H1 (cell line): ENCODE results near the gene PRKAR2B. TPM values are rescaled to one million over a fixed set of nuclear protein-coding genes. Genes with fewer than 3 reads are reported as not detected.

ENCODE experiments used
- CTCF ChIA-PET: fragments of 300-600 bp; sonication (Branson Sonifier 250); formaldehyde crosslinking; loops from one replicate; lab custom pipeline; 2021; ENCODE audit not compliant: partially characterized antibody; lab: Charles Lee
- POLR2A ChIA-PET: fragments of 300-600 bp; sonication (Branson Sonifier 250); formaldehyde crosslinking; loops from one replicate; lab custom pipeline; 2021; ENCODE audit warnings: inconsistent platforms; ENCODE audit not compliant: partially characterized antibody; lab: Charles Lee
- DNase-seq, 2 experiments: peaks; one replicate each; pipeline versions ENCODE4 v3.0.0 to v3.0.0-alpha.2; 2010 to 2022; ENCODE audit warnings: low spot score in 2 of 2, low read depth in 1 of 2, mixed read lengths in 1 of 2
- FAIRE-seq: peaks from 2 replicates; lab custom pipeline; 2011; peaks lifted over from hg19 to GRCh38; lab: Jason Lieb, UNC
- H2AFZ ChIP-seq: 2 replicates; pipeline ENCODE4 v1.8.1; 2012; ENCODE audit warnings: low read length, inconsistent platforms
- H2AK5ac ChIP-seq: 2 replicates; pipeline ENCODE4 v1.6.1; 2013; ENCODE audit warnings: low read depth, low read length
- H2BK120ac ChIP-seq: replicated peaks from 2 replicates; pipeline ENCODE3; 2013; ENCODE audit warnings: low read depth, low read length, inconsistent platforms
- H2BK12ac ChIP-seq: 2 replicates; pipeline ENCODE4 v1.6.1; 2013; ENCODE audit warnings: low read depth, low read length
- H2BK15ac ChIP-seq: 2 replicates; pipeline ENCODE4 v1.6.1; 2013; ENCODE audit warnings: low read length
- H2BK20ac ChIP-seq: 2 replicates; pipeline ENCODE4 v1.6.1; 2013; ENCODE audit warnings: low read length
- H2BK5ac ChIP-seq: 2 replicates; pipeline ENCODE4 v1.6.1; 2013; ENCODE audit warnings: low read depth, low read length
- H3K14ac ChIP-seq: 2 replicates; pipeline ENCODE4 v1.6.1; 2013; ENCODE audit warnings: inconsistent platforms; ENCODE audit not compliant: insufficient read length
- H3K18ac ChIP-seq: 2 replicates; pipeline ENCODE4 v1.6.1; 2013; ENCODE audit warnings: low read length; ENCODE audit errors: extremely low read depth
- H3K23ac ChIP-seq: 2 replicates; pipeline ENCODE4 v1.6.1; 2013; ENCODE audit warnings: inconsistent platforms; ENCODE audit not compliant: insufficient read length
- H3K23me2 ChIP-seq: 2 replicates; pipeline ENCODE4 v1.6.1; 2013; ENCODE audit warnings: low read depth, low read length
- H3K27ac ChIP-seq: 2 replicates; pipeline ENCODE4 v1.6.1; 2011; ENCODE audit warnings: low read depth, low read length, inconsistent platforms
- H3K27me3 ChIP-seq, 4 experiments: replicated peaks in 1 of 4; 1 replicate in 1 of 4; 2 replicates in 3 of 4; pipeline versions ENCODE4 v1.6.1 to v1.8.1; 2011 to 2013; ENCODE audit warnings: low read length in 3 of 4, mild to moderate bottlenecking in 3 of 4, inconsistent platforms in 2 of 4, mixed read lengths in 2 of 4, moderate library complexity in 1 of 4; ENCODE audit not compliant: control insufficient read depth in 3 of 4, insufficient read depth in 3 of 4; ENCODE audit errors: extremely low read depth in 1 of 4
- H3K36me3 ChIP-seq, 4 experiments: 2 replicates each; pipeline versions ENCODE4 v1.6.1 to v1.8.1; 2011 to 2013; ENCODE audit warnings: mild to moderate bottlenecking in 4 of 4, low read length in 3 of 4, moderate library complexity in 2 of 4, control low read depth in 1 of 4, inconsistent platforms in 1 of 4; ENCODE audit not compliant: insufficient read depth in 4 of 4, control insufficient read depth in 2 of 4
- H3K4ac ChIP-seq: replicated peaks from 2 replicates; pipeline ENCODE3; 2013; ENCODE audit warnings: low read length, low read depth, mixed read lengths, inconsistent platforms; ENCODE audit not compliant: insufficient read length
- H3K4me1 ChIP-seq, 4 experiments: replicated peaks in 1 of 4; 1 replicate in 1 of 4; 2 replicates in 3 of 4; pipeline versions ENCODE4 v1.6.1 to v1.8.1; 2011 to 2013; ENCODE audit warnings: low read length in 3 of 4, inconsistent platforms in 2 of 4, mixed read lengths in 1 of 4; ENCODE audit not compliant: insufficient read depth in 4 of 4, control insufficient read depth in 3 of 4
- H3K4me2 ChIP-seq, 2 experiments: 2 replicates each; pipeline versions ENCODE4 v1.6.1 to v1.8.1; 2011 to 2013; ENCODE audit warnings: low read depth in 2 of 2, low read length in 2 of 2, control low read depth in 1 of 2, inconsistent platforms in 1 of 2, mild to moderate bottlenecking in 1 of 2; ENCODE audit not compliant: insufficient read depth in 1 of 2
- H3K4me3 ChIP-seq, 4 experiments: fragments of 200-600, 300-600 bp in 1 of 4; sonication (generic), shearing (Covaris generic), sonication (Bioruptor Twin) in 1 of 4; 2 replicates each; pipeline versions ENCODE4 v1.5.1 to v1.8.1; 2011 to 2016; ENCODE audit warnings: low read length in 4 of 4, low read depth in 3 of 4, control low read depth in 2 of 4, inconsistent platforms in 2 of 4, mild to moderate bottlenecking in 2 of 4, mixed read lengths in 1 of 4, moderate library complexity in 1 of 4; ENCODE audit not compliant: insufficient read depth in 2 of 4; ENCODE audit errors: extremely low read depth in 1 of 4
- H3K56ac ChIP-seq: replicated peaks from 2 replicates; pipeline ENCODE3; 2013; ENCODE audit warnings: low read depth, mild to moderate bottlenecking, mixed read lengths, low read length, inconsistent platforms; ENCODE audit not compliant: insufficient read length
- H3K79me1 ChIP-seq: 2 replicates; pipeline ENCODE4 v1.6.1; 2013; ENCODE audit warnings: low read depth, low read length, control low read depth
- H3K79me2 ChIP-seq, 2 experiments: 2 replicates each; pipeline versions ENCODE4 v1.6.1 to v1.8.1; 2012 to 2013; ENCODE audit warnings: low read length in 2 of 2, mild to moderate bottlenecking in 2 of 2, inconsistent platforms in 1 of 2; ENCODE audit not compliant: insufficient read depth in 2 of 2, control insufficient read depth in 1 of 2
- H3K9ac ChIP-seq, 4 experiments: replicated peaks in 1 of 4; 1 replicate in 1 of 4; 2 replicates in 3 of 4; pipeline versions ENCODE4 v1.6.1 to v1.8.1; 2011 to 2013; ENCODE audit warnings: low read depth in 3 of 4, low read length in 3 of 4, control low read depth in 2 of 4, mild to moderate bottlenecking in 2 of 4, moderate library complexity in 2 of 4, inconsistent platforms in 1 of 4; ENCODE audit errors: extremely low read depth in 1 of 4
- H3K9me3 ChIP-seq, 2 experiments: 2 replicates each; pipeline versions ENCODE4 v1.6.1 to v1.8.1; 2012 to 2013; ENCODE audit warnings: mild to moderate bottlenecking in 2 of 2, moderate library complexity in 2 of 2, control low read depth in 1 of 2, inconsistent platforms in 1 of 2, low read depth in 1 of 2, low read length in 1 of 2, mixed read lengths in 1 of 2; ENCODE audit not compliant: insufficient read depth in 2 of 2
- H4K20me1 ChIP-seq, 2 experiments: replicated peaks in 1 of 2; 2 replicates each; pipeline versions ENCODE3 to v1.8.1; 2011 to 2013; ENCODE audit warnings: inconsistent platforms in 2 of 2, low read length in 2 of 2, mild to moderate bottlenecking in 1 of 2; ENCODE audit not compliant: insufficient read depth in 2 of 2, control insufficient read depth in 1 of 2
- H4K5ac ChIP-seq: 2 replicates; pipeline ENCODE4 v1.6.1; 2013; ENCODE audit warnings: low read length, low read depth, mixed read lengths, inconsistent platforms; ENCODE audit not compliant: insufficient read length
- H4K8ac ChIP-seq: 2 replicates; pipeline ENCODE4 v1.8.0; 2013; ENCODE audit warnings: mild to moderate bottlenecking, moderate library complexity, low read length, inconsistent platforms; ENCODE audit not compliant: insufficient read depth; ENCODE audit errors: extremely low read depth
- H4K91ac ChIP-seq: replicated peaks from 2 replicates; pipeline ENCODE3; 2013; ENCODE audit warnings: low read length, mixed read lengths, inconsistent platforms; ENCODE audit not compliant: insufficient read length
- ATF3 ChIP-seq: IDR thresholded peaks from 2 replicates; pipeline ENCODE4 v1.6.1; 2011; ENCODE audit warnings: low read depth, mild to moderate bottlenecking, low read length; ENCODE audit not compliant: insufficient read depth
- CREB1 ChIP-seq: IDR thresholded peaks from 2 replicates; pipeline ENCODE4 v1.6.1; 2012; ENCODE audit warnings: inconsistent platforms
- EP300 ChIP-seq, 2 experiments: IDR thresholded peaks; 1 replicate in 1 of 2; 2 replicates in 1 of 2; pipeline ENCODE4 v1.6.1; 2011 to 2012; ENCODE audit warnings: low read depth in 2 of 2, low read length in 2 of 2, mild to moderate bottlenecking in 2 of 2, borderline replicate concordance in 1 of 2, inconsistent platforms in 1 of 2, moderate library complexity in 1 of 2
- GTF2F1 ChIP-seq: IDR thresholded peaks from 2 replicates; pipeline ENCODE4 v1.6.1; 2012; ENCODE audit warnings: low read depth, low read length, improper control_type of control experiment, borderline replicate concordance
- POU5F1 ChIP-seq: IDR thresholded peaks from 2 replicates; pipeline ENCODE4 v1.6.1; 2011; ENCODE audit warnings: low read depth, mild to moderate bottlenecking, low read length, moderate library complexity
- TCF12 ChIP-seq: IDR thresholded peaks from 2 replicates; pipeline ENCODE4 v1.6.1; 2011; ENCODE audit warnings: low read depth, mild to moderate bottlenecking, low read length
- WGBS, 2 experiments: shearing (Covaris generic) in 1 of 2; methylation state at CpG; one replicate each; pipeline versions ENCODE4 v1.1.6 to v1.1.7; 2013 to 2015; ENCODE audit warnings: low lambda C conversion rate in 2 of 2, mixed read lengths in 2 of 2, inconsistent platforms in 1 of 2, low coverage in 1 of 2, missing lambda C conversion rate in 1 of 2; ENCODE audit not compliant: insufficient replicate concordance in 2 of 2, insufficient coverage in 1 of 2, insufficient read length in 1 of 2; ENCODE audit errors: extremely low coverage in 1 of 2, missing lambda C conversion rate in 1 of 2; 5-methylcytosine and 5-hydroxymethylcytosine counted together
- polyA plus RNA-seq, 7 experiments: library from polyadenylated mRNA; depleted of rRNA in 3 of 7; stranded (reverse) in 5 of 7; unstranded in 2 of 7; fragments of >200 nt in 5 of 7; fragments of 200-250 nt in 2 of 7; gene quantifications; 1 replicate in 5 of 7; 2 replicates in 1 of 7; 4 replicates in 1 of 7; pipeline versions ENCODE4 v1.2.1 to v1.2.3, GENCODE V29; 2011 to 2013; ENCODE audit warnings: missing spikeins in 2 of 7, mixed read lengths in 2 of 7
- total RNA-seq: library from RNA; stranded (reverse); fragmentation: NEBNext Ultra II Directional; extraction: Animal tissue kit (Norgen Biotek cat#: 25700); gene quantifications from 2 replicates; pipeline ENCODE4 v1.2.1, GENCODE V29; 2021

The PRKAR2B gene
- total and polyA plus RNA-seq, 2 of the 8 experiments (the other 6 are each of a cell fraction or from before 2014, with no cell fraction given) = 10.4 to 37.0 TPM

- TF ChIP-seq CREB1 (no peak), EP300 (IDR thresholded peaks at IDR 0.05; ENCODE audit: borderline replicate concordance in 1 of 2, low read depth in 2 of 2, low read length in 2 of 2) (no peak), ATF3 (no peak), TCF12 (no peak), POU5F1 (no peak), GTF2F1 (no peak)
- no peak overlapping the region for H4K91ac ChIP-seq
- no peak overlapping the region for H2BK120ac ChIP-seq
- no peaks in the 10 kb centered on the region for H3K79me1 ChIP-seq
- no peaks in the 10 kb centered on the region for H3K27me3 ChIP-seq
- H3K9me3 ChIP-seq = no peaks in the 10 kb centered on the region
- no peak overlapping the region for H2AK5ac ChIP-seq
- H4K20me1 ChIP-seq = no peaks in the 10 kb centered on the region
- peaks cover 0 to 14% (median 4%) of the 10 kb centered on the region in 4 experiments; a peak in 6 of 7 replicates for H3K4me1 ChIP-seq
- H3K14ac ChIP-seq = no peak overlapping the region
- H3K79me2 ChIP-seq = peaks cover 0 to 29% of the 10 kb centered on the region in 2 experiments; a peak in 3 of 4 replicates
- H3K4ac ChIP-seq = no peak overlapping the region
- H3K4me3 ChIP-seq = no peak overlapping the region
- WGBS, 2 experiments = 92% methylated on average over 4 of the region's 4 CpGs; no CpG with 5 or more reads in 1 of the 2 experiments
- H2BK5ac ChIP-seq = no peak overlapping the region
- CTCF ChIA-PET = interaction anchor here (1.2 kb wide), 1 partner anchor 18 kb away, joined by 8 read pairs; no protein-coding TSS in a partner anchor
- H3K9ac ChIP-seq = no peak overlapping the region
- no peak overlapping the region for H3K27ac ChIP-seq
- no peak overlapping the region for H3K18ac ChIP-seq
- no peak overlapping the region for H3K56ac ChIP-seq
- H4K5ac ChIP-seq = no peak overlapping the region
- H4K8ac ChIP-seq = no peak overlapping the region
- H2BK20ac ChIP-seq = no peak overlapping the region
- H3K23ac ChIP-seq = no peak overlapping the region
- DNase-seq (no peak), FAIRE-seq (no peak)
- no peak overlapping the region for H3K4me2 ChIP-seq
- POLR2A ChIA-PET = interaction anchor here (1.0 kb wide), 1 partner anchor 13 kb away, joined by 3 read pairs; no protein-coding TSS in a partner anchor
- no peaks in the 10 kb centered on the region for H3K36me3 ChIP-seq
- no peak overlapping the region for H2AFZ ChIP-seq
- no peaks in the 10 kb centered on the region for H3K23me2 ChIP-seq
- H2BK15ac ChIP-seq = no peak overlapping the region
- no peak overlapping the region for H2BK12ac ChIP-seq
These were observed 21.4 kb downstream of the PRKAR2B start for GRCh38 chr7:107065929-107066247.
